WTC11 (cell line): Measurements from ENCODE around the gene ADARB2.

Experiments
- AFF4 ChIP-seq: sonication (generic); formaldehyde crosslinking; IDR thresholded peaks from 2 replicates; pipeline ENCODE4 v1.8.1; 2023; ENCODE audit warnings: mild to moderate bottlenecking, missing genetic modification reagents, borderline replicate concordance
- CREB1 ChIP-seq: sonication (generic); formaldehyde crosslinking; IDR thresholded peaks from 2 replicates; pipeline ENCODE4 v1.8.0; 2023; ENCODE audit warnings: mild to moderate bottlenecking, missing genetic modification reagents
- CTCF ChIP-seq: fragments of 200-600 bp; IDR thresholded peaks from 2 replicates; pipeline ENCODE4 v1.8.0; 2022; ENCODE audit warnings: antibody characterized with exemption
- FOXP1 ChIP-seq: sonication (generic); formaldehyde crosslinking; IDR thresholded peaks from 2 replicates; pipeline ENCODE4 v1.8.0; 2022; ENCODE audit warnings: missing genetic modification reagents, mild to moderate bottlenecking, moderate library complexity, borderline replicate concordance
- HMGXB4 ChIP-seq: sonication (generic); formaldehyde crosslinking; IDR thresholded peaks from 2 replicates; pipeline ENCODE4 v1.8.1; 2023; ENCODE audit warnings: mild to moderate bottlenecking, moderate library complexity, missing genetic modification reagents
- IRF1 ChIP-seq: sonication (generic); formaldehyde crosslinking; IDR thresholded peaks from 2 replicates; pipeline ENCODE4 v1.8.0; 2023; ENCODE audit warnings: missing genetic modification reagents
- JUN ChIP-seq: sonication (generic); formaldehyde crosslinking; IDR thresholded peaks from 2 replicates; pipeline ENCODE4 v1.8.0; 2023; ENCODE audit warnings: mild to moderate bottlenecking, missing genetic modification reagents
- MAX ChIP-seq: sonication (generic); formaldehyde crosslinking; IDR thresholded peaks from 2 replicates; pipeline ENCODE4 v1.8.0; 2022; ENCODE audit warnings: mild to moderate bottlenecking, missing genetic modification reagents
- MYBL2 ChIP-seq: sonication (generic); formaldehyde crosslinking; IDR thresholded peaks from 2 replicates; pipeline ENCODE4 v1.8.1; 2023; ENCODE audit warnings: mild to moderate bottlenecking, moderate library complexity, missing genetic modification reagents
- NR3C1 ChIP-seq: sonication (generic); formaldehyde crosslinking; conservative IDR thresholded peaks from 2 replicates; pipeline ENCODE4 v1.8.1; 2023; ENCODE audit warnings: low read depth, mild to moderate bottlenecking, missing genetic modification reagents
- SP1 ChIP-seq: sonication (generic); formaldehyde crosslinking; conservative IDR thresholded peaks from 2 replicates; pipeline ENCODE4 v1.8.1; 2022; ENCODE audit warnings: missing genetic modification reagents

GRCh38 chr10:1328981-1329614 is 408.2 kb downstream of the ADARB2 start:
- TF ChIP-seq MAX (CRISPR knock-in tag) (no peak), JUN (no peak), IRF1 (CRISPR knock-in tag) (no peak), MYBL2 (CRISPR knock-in tag) (no peak), AFF4 (CRISPR knock-in tag) (no peak), CTCF (no peak), HMGXB4 (CRISPR knock-in tag) (no peak), NR3C1 (CRISPR knock-in tag) (no peak), SP1 (CRISPR knock-in tag) (no peak), FOXP1 (CRISPR knock-in tag) (no peak), CREB1 (CRISPR knock-in tag) (no peak)
